HepG2 (cell line): ENCODE data around the gene TMEM35B. TPM values are rescaled to one million over a fixed set of nuclear protein-coding genes. Genes with fewer than 3 reads are reported as not detected.

ENCODE experiments used
- ATAC-seq: fragments of 200-7000 bp; cut with Tn5 transposase; 3 replicates; pipeline ENCODE4 v1.9.1; 2020; ENCODE audit warnings: mild to moderate bottlenecking, moderate library complexity
- BruUV-seq: library from RNA; stranded (reverse); fragments of 400-500 nt; replicated peaks from 2 replicates; lab custom pipeline; 2021; lab: Mats Ljungman, UMichigan
- CTCF ChIA-PET: fragments of 300-600 bp; formaldehyde crosslinking; extraction: SDS; loops from one replicate; lab custom pipeline; 2021; ENCODE audit warnings: low total read pairs, inconsistent platforms, low intra/inter-chr PET ratio; lab: Yijun Ruan, JAX
- POLR2A ChIA-PET: fragments of 350-600 bp; sonication (Branson Sonifier 250); formaldehyde crosslinking; loops from one replicate; lab custom pipeline; 2020; ENCODE audit warnings: antibody characterized with exemption, inconsistent platforms; lab: Yijun Ruan, JAX
- DNase-seq: peaks from one replicate; pipeline ENCODE4 v3.0.0-alpha.2; 2015; ENCODE audit warnings: low spot score
- FAIRE-seq: peaks from 3 replicates; lab custom pipeline; 2011; peaks lifted over from hg19 to GRCh38; lab: Jason Lieb, UNC
- H2AFZ ChIP-seq: one replicate; pipeline ENCODE4 v1.6.1; 2011; ENCODE audit warnings: low read length, inconsistent platforms
- H3K27ac ChIP-seq: fragments of 300-600 bp; 3 replicates; pipeline ENCODE4 v1.8.0; 2011; ENCODE audit warnings: mixed run types, mild to moderate bottlenecking, mixed read lengths, low read length, inconsistent platforms; ENCODE audit not compliant: insufficient read depth; ENCODE audit errors: extremely low read length
- H3K27me3 ChIP-seq, 2 experiments: fragments of 200-600 bp in 1 of 2; 2 replicates in 1 of 2; 3 replicates in 1 of 2; pipeline versions ENCODE4 v1.6.0 to v1.8.0; 2011; ENCODE audit warnings: low read length in 2 of 2, mild to moderate bottlenecking in 2 of 2, moderate library complexity in 2 of 2, inconsistent platforms in 1 of 2; ENCODE audit not compliant: insufficient read depth in 2 of 2, control insufficient read depth in 1 of 2
- H3K36me3 ChIP-seq, 2 experiments: fragments of 200-600 bp in 1 of 2; replicated peaks in 1 of 2; 2 replicates in 1 of 2; 3 replicates in 1 of 2; pipeline versions ENCODE4 v1.5.1 to v1.8.0; 2011; ENCODE audit warnings: low read length in 2 of 2, inconsistent platforms in 1 of 2; ENCODE audit not compliant: insufficient read depth in 2 of 2, control insufficient read depth in 1 of 2
- H3K4me1 ChIP-seq: 2 replicates; pipeline ENCODE4 v1.5.1; 2012; ENCODE audit warnings: low read length, inconsistent platforms; ENCODE audit not compliant: insufficient read depth
- H3K4me2 ChIP-seq: 2 replicates; pipeline ENCODE4 v1.6.0; 2011; ENCODE audit warnings: low read depth, low read length, inconsistent platforms
- H3K4me3 ChIP-seq, 3 experiments: fragments of 200-600 bp in 1 of 3; sonication (generic), shearing (Covaris generic) in 1 of 3; replicated peaks in 1 of 3; 2 replicates each; pipeline ENCODE4 v1.5.1; 2011 to 2016; ENCODE audit warnings: low read length in 3 of 3, inconsistent platforms in 2 of 3, low read depth in 2 of 3, mild to moderate bottlenecking in 2 of 3, control low read depth in 1 of 3, mixed read lengths in 1 of 3; ENCODE audit not compliant: insufficient read depth in 1 of 3
- H3K79me2 ChIP-seq: one replicate; pipeline ENCODE4 v1.6.1; 2011; ENCODE audit warnings: low read length, inconsistent platforms; ENCODE audit not compliant: insufficient read depth
- H3K9ac ChIP-seq: 2 replicates; pipeline ENCODE4 v1.6.0; 2011; ENCODE audit warnings: mild to moderate bottlenecking, low read depth, low read length, inconsistent platforms; ENCODE audit not compliant: insufficient read depth
- H3K9me3 ChIP-seq: 2 replicates; pipeline ENCODE4 v1.5.1; 2012; ENCODE audit warnings: mild to moderate bottlenecking, low read length
- H4K20me1 ChIP-seq: 2 replicates; pipeline ENCODE4 v1.6.0; 2011; ENCODE audit warnings: inconsistent platforms, mild to moderate bottlenecking, low read length, moderate library complexity; ENCODE audit not compliant: insufficient read depth
- AGO1 ChIP-seq: fragments of 200-400 bp; formaldehyde crosslinking; IDR thresholded peaks from 2 replicates; pipeline ENCODE4 v1.6.1; 2017; ENCODE audit warnings: mild to moderate bottlenecking, low read depth, low read length, moderate library complexity; ENCODE audit not compliant: poor library complexity, severe bottlenecking
- ATAD3A ChIP-seq: sonication (generic); formaldehyde crosslinking; IDR thresholded peaks from 2 replicates; pipeline ENCODE4 v1.4.0; 2020; ENCODE audit warnings: missing genetic modification reagents
- HNRNPH1 ChIP-seq: fragments of 200-400 bp; formaldehyde crosslinking; optimal IDR thresholded peaks from 2 replicates; pipeline ENCODE3; 2017; ENCODE audit warnings: mild to moderate bottlenecking, low read depth, low read length
- POGZ ChIP-seq: sonication (generic); formaldehyde crosslinking; IDR thresholded peaks from 2 replicates; pipeline ENCODE4 v1.4.0; 2020; ENCODE audit warnings: mild to moderate bottlenecking, missing genetic modification reagents
- SAP130 ChIP-seq: IDR thresholded peaks from 2 replicates; pipeline ENCODE4 v1.6.1; 2016; ENCODE audit warnings: low read depth
- SCMH1 ChIP-seq: sonication (generic); formaldehyde crosslinking; IDR thresholded peaks from 2 replicates; pipeline ENCODE4 v1.9.0; 2021; ENCODE audit warnings: missing genetic modification reagents, mild to moderate bottlenecking, borderline replicate concordance
- TBX2 ChIP-seq: sonication (generic); formaldehyde crosslinking; IDR thresholded peaks from 2 replicates; pipeline ENCODE4 v1.5.0; 2020; ENCODE audit warnings: missing genetic modification reagents, mild to moderate bottlenecking, borderline replicate concordance
- TBX3 ChIP-seq: fragments of 450-650 bp; IDR thresholded peaks from 2 replicates; pipeline ENCODE4 v1.6.1; 2017; ENCODE audit warnings: antibody characterized with exemption, mild to moderate bottlenecking, inconsistent platforms, borderline replicate concordance
- ZFP36 ChIP-seq: fragments of 150-350 bp; IDR thresholded peaks from 2 replicates; pipeline ENCODE4 v1.6.1; 2018; ENCODE audit warnings: borderline replicate concordance, low read length, low read depth; ENCODE audit not compliant: partially characterized antibody
- ZNF224 ChIP-seq: sonication (generic); formaldehyde crosslinking; IDR thresholded peaks from 2 replicates; pipeline ENCODE4 v1.5.0; 2020; ENCODE audit warnings: mild to moderate bottlenecking, missing genetic modification reagents
- ZNF441 ChIP-seq: sonication (generic); formaldehyde crosslinking; IDR thresholded peaks from 2 replicates; pipeline ENCODE4 v1.7.0; 2021; ENCODE audit warnings: missing genetic modification reagents, borderline replicate concordance
- WGBS: methylation state at CpG from one replicate; pipeline ENCODE4 v1.1.6; 2017; ENCODE audit warnings: low lambda C conversion rate; 5-methylcytosine and 5-hydroxymethylcytosine counted together
- in situ Hi-C: cut with HindIII; loops from 2 replicates; pipeline ENCODE4 v1.10.0; 2017; ENCODE audit warnings: low pct_unique_long_range_greater_than_20kb; ENCODE audit not compliant: extremely low pct_ligation_motif_present
- intact Hi-C: fragments of 100-400 bp; cut with micrococcal nuclease; formaldehyde crosslinking; loops from one replicate; pipeline ENCODE4 v1.10.0; 2022; ENCODE audit not compliant: unreplicated experiment
- polyA plus RNA-seq, 8 experiments: library from polyadenylated mRNA; depleted of rRNA in 3 of 8; stranded (reverse) in 7 of 8; unstranded in 1 of 8; fragments of >200 nt; fragmentation: Illumina TruSeq in 4 of 8; extraction: Trizol in 4 of 8; gene quantifications; 2 replicates each; pipeline versions ENCODE4 v1.2.1 to v1.2.3, GENCODE V29; 2011 to 2016; ENCODE audit warnings: low read depth in 4 of 8, missing spikeins in 1 of 8, mixed read lengths in 1 of 8; ENCODE audit not compliant: insufficient read depth in 1 of 8
- total RNA-seq, 5 experiments: library from RNA; depleted of rRNA; stranded (reverse); fragments of >200 nt; fragmentation: Illumina TruSeq; extraction: Trizol; gene quantifications; 2 replicates each; pipeline ENCODE4 v1.2.3, GENCODE V29; 2016; ENCODE audit warnings: low read depth in 1 of 5

Gene TMEM35B
- total and polyA plus RNA-seq, 2 of the 13 experiments (the other 11 are each of a cell fraction or from before 2014, with no cell fraction given) = 11.5 to 26.0 TPM

GRCh38 chr1:34983700-34984355 is 1.3 kb downstream of the TMEM35B start:
- Histone ChIP-seq H3K27ac (peak overlapping the region; percentile 34), H3K36me3 (no peaks in the 10 kb centered on the region)
- 0 out of 2 replicates have a peak, but pooled peaks have one; percentile 11 for TF ChIP-seq TBX2 (CRISPR knock-in tag)
- TF ChIP-seq ZNF224 (CRISPR knock-in tag) = no peak
- no peak for TF ChIP-seq POGZ (CRISPR knock-in tag)
- no peak for TF ChIP-seq HNRNPH1
- no peak for TF ChIP-seq SCMH1 (CRISPR knock-in tag)
- no peak for TF ChIP-seq ATAD3A
- TF ChIP-seq TBX3 = no peak
- TF ChIP-seq AGO1 = no peak
- peak; percentile 15; the same call in 1 of the 2 replicates for TF ChIP-seq SAP130 (CRISPR knock-in tag)
- TF ChIP-seq ZNF441 (CRISPR knock-in tag) = no peak
- no peak for TF ChIP-seq ZFP36
- TF ChIP-seq, all 625 proteins: peak for 2
- H2AFZ ChIP-seq = no peak overlapping the region
- ChIA-PET CTCF (no interaction called here), POLR2A (interaction anchor here (1.1 to 3.2 kb wide), 5 partner anchors 8 to 209 kb away, joined by 3 to 15 read pairs (median 4); partner anchors contain the start of genes SFPQ and ZMYM6)
- H3K79me2 ChIP-seq = peaks cover 3% of the 10 kb centered on the region
- DNase-seq = peak; percentile 21
- WGBS = 40% methylated on average over 3 of the region's 4 CpGs
- H3K4me1 ChIP-seq = peaks cover 37% of the 10 kb centered on the region
- H3K27me3 ChIP-seq = no peaks in the 10 kb centered on the region
- peak overlapping the region; percentile 73 for H3K9ac ChIP-seq
- peak overlapping the region; percentile 75 to 87 (median 82) for H3K4me3 ChIP-seq
- peak overlapping the region; percentile 95 for H3K4me2 ChIP-seq
- intact Hi-C loops (no loop called here), in situ Hi-C loops (no loop called here)
- peak; percentile 74 for ATAC-seq
- no peak for FAIRE-seq
- BruUV-seq = no TSS peak
- no peaks in the 10 kb centered on the region for H3K9me3 ChIP-seq
- H4K20me1 ChIP-seq = no peaks in the 10 kb centered on the region
